ENCODE results near the gene CHRM4.

CHRM4 gene

GRCh38 chr11:46346886-46347636 lies 44.5 kb downstream of the CHRM4 start, which contains the start of gene DGKZ:
TSS of gene DGKZ (plus strand) at chr11:46347463. CDS start at chr11:46347660, 197 bp downstream.
- DNase-seq: no peak

- DNase-seq: no peak
These were observed 45.6 kb downstream of the CHRM4 start for GRCh38 chr11:46345881-46346484.

GRCh38 chr11:46345131-46345597 lies 46.4 kb downstream of the CHRM4 start:
- DNase-seq: no peak

GRCh38 chr11:46343520-46343919 lies 48.1 kb downstream of the CHRM4 start:
- no peak for DNase-seq

GRCh38 chr11:46342239-46342638 lies 49.3 kb downstream of the CHRM4 start:
- DNase-seq: no peak

- DNase-seq: no peak
These were observed 50.1 kb downstream of the CHRM4 start for GRCh38 chr11:46341454-46341853.

- no peak for DNase-seq
These were observed 51.8 kb downstream of the CHRM4 start for GRCh38 chr11:46339816-46340215.

- DNase-seq: no peak
These were observed 52.4 kb downstream of the CHRM4 start for GRCh38 chr11:46338988-46339666.

- no peak for DNase-seq
These were observed 53.0 kb downstream of the CHRM4 start for GRCh38 chr11:46338636-46338987.

- DNase-seq: no peak
These were observed 53.8 kb downstream of the CHRM4 start for GRCh38 chr11:46337626-46338345.

GRCh38 chr11:46336563-46337180 lies 54.9 kb downstream of the CHRM4 start:
- DNase-seq: no peak

GRCh38 chr11:46335890-46336562 lies 55.5 kb downstream of the CHRM4 start:
- no peak for DNase-seq

- DNase-seq: no peak
These were observed 56.3 kb downstream of the CHRM4 start for GRCh38 chr11:46335271-46335670.

- DNase-seq: no peak
These were observed 57.4 kb downstream of the CHRM4 start for GRCh38 chr11:46334211-46334610.
